BLaER1 treated with 17β-estradiol and CSF1 and Interleukin-3, amounts not matched to agents 10 nM and 100 nM (cell line): ENCODE results near the gene FBXO48.

ENCODE experiments used
- H3K27ac ChIP-seq, 11 experiments: shearing (Covaris generic); formaldehyde crosslinking; 2 replicates each; pipeline ENCODE4 v1.8.1; 2022
- H3K27me3 ChIP-seq, 11 experiments: shearing (Covaris generic); formaldehyde crosslinking; 2 replicates each; pipeline ENCODE4 v1.8.1; 2022
- H3K36me3 ChIP-seq, 11 experiments: shearing (Covaris generic); formaldehyde crosslinking; 2 replicates each; pipeline ENCODE4 v1.8.1; 2022
- H3K4me1 ChIP-seq, 10 experiments: shearing (Covaris generic); formaldehyde crosslinking; 2 replicates each; pipeline ENCODE4 v1.8.1; 2022
- H3K4me2 ChIP-seq, 11 experiments: shearing (Covaris generic); formaldehyde crosslinking; 2 replicates each; pipeline ENCODE4 v1.8.1; 2022
- H3K4me3 ChIP-seq, 10 experiments: shearing (Covaris generic); formaldehyde crosslinking; 2 replicates each; pipeline ENCODE4 v1.8.1; 2022
- H3K9ac ChIP-seq, 11 experiments: shearing (Covaris generic); formaldehyde crosslinking; 2 replicates each; pipeline ENCODE4 v1.8.1; 2022
- H3K9me3 ChIP-seq, 11 experiments: shearing (Covaris generic); formaldehyde crosslinking; replicated peaks in 1 of 11; 2 replicates each; pipeline ENCODE4 v1.8.1; 2022
- H4K20me1 ChIP-seq, 11 experiments: shearing (Covaris generic); formaldehyde crosslinking; 2 replicates each; pipeline ENCODE4 v1.8.1; 2022
- Cebpa-rat ChIP-seq, 11 experiments: shearing (Covaris generic); IDR thresholded peaks; 2 replicates each; pipeline ENCODE4 v1.8.1; 2022

FBXO48 gene

GRCh38 chr2:68466361-68466777 lies 725 bp downstream of the FBXO48 start:
- Histone ChIP-seq H4K20me1 (no peaks in the 10 kb centered on the region), H3K9me3 (no peaks in the 10 kb centered on the region), H3K4me2 (peak overlapping the region; percentile 81 to 98 (median 95)), H3K36me3 (no peaks in the 10 kb centered on the region; a peak in 1 of 22 replicates), H3K4me3 (peak overlapping the region; percentile 70 to 92 (median 86)), H3K4me1 (peaks cover 18 to 39% (median 22%) of the 10 kb centered on the region in 10 experiments), H3K27me3 (no peaks in the 10 kb centered on the region), H3K27ac (peak overlapping the region; percentile 37 to 93 (median 79); a peak in 20 of 22 replicates), H3K9ac (peak overlapping the region; percentile 78 to 95 (median 93))
- no peak; a peak in 1 of 22 replicates for TF ChIP-seq Cebpa-rat (IDR thresholded peaks at IDR 0.05)

DNA sequence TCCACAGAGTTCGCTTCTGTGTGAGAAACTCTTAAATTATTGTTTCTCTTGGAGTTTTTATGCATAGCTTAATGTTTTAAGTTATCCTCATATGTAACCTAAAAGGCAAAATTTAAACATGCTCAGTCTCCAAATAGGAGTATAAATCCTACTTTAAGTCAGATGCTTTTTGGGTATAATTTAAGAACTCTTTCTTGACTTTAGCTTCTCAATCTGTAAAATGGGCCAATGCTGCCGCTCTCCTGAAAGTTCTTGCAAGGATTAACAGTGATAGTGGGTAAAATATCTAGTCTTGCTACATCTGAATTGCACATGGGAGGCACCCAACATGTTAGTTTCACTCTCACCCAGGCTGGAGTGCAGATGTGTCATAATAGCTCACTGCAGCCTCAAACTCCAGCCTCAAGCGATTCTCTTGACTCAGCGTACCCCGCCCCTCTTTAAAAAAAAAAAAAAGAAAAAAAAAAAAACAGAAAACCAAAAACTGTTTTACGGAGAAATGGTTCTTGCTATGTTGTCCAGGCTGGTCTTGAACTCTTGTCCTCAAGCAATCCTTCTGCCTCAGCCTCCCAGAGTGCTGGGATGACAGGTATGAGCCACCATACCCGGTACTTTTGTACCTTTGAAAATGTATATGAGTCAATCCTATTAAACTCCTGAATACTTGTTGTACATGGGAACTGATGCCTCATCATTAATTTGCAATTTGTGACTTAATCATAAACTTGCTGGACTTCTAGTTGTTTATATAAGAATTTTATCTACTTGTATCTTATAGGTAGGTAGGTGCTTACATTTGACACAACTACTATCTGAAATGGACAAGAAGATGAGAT lies 1.8 kb downstream of the FBXO48 start:
- H3K4me3 ChIP-seq = no peak overlapping the region
- H3K9ac ChIP-seq = peak overlapping the region in 1 of 11 experiments; percentile 78; a peak in 3 of 22 replicates
- no peaks in the 10 kb centered on the region for H4K20me1 ChIP-seq
- no peaks in the 10 kb centered on the region; a peak in 1 of 22 replicates for H3K36me3 ChIP-seq
- H3K9me3 ChIP-seq = no peaks in the 10 kb centered on the region
- H3K4me2 ChIP-seq = peak overlapping the region in 10 of 11 experiments; percentile 81 to 97 (median 94); a peak in 17 of 22 replicates
- H3K27ac ChIP-seq = 0 out of 22 replicates have a peak overlapping the region, but pooled peaks of 1 of the 11 experiments have one; percentile 0
- H3K27me3 ChIP-seq = no peaks in the 10 kb centered on the region
- no peak for TF ChIP-seq Cebpa-rat (IDR thresholded peaks at IDR 0.05)
- peaks cover 18 to 39% (median 22%) of the 10 kb centered on the region in 10 experiments for H3K4me1 ChIP-seq

DNA sequence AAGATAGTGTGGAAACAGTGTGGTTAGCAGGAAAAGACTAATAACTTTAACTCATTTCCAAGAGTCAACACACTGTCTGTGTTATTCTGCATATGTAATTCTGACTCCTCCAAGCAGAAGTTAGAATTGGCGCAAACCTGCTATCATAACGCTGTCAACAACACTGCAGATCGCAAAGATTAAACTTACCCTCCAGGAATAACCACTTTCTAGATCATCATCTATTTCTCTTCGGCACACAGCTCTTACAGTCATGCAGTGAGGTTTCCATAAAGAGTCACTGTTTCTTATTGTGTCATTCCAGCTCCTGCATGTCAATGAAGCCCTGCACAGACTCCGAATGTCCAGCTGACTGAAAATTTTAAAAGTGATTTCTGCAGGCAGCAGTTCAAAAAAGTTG lies 2.4 kb downstream of the FBXO48 start:
- no peaks in the 10 kb centered on the region for H3K27me3 ChIP-seq
- H4K20me1 ChIP-seq = no peaks in the 10 kb centered on the region
- H3K27ac ChIP-seq = no peak overlapping the region
- no peak for TF ChIP-seq Cebpa-rat (IDR thresholded peaks at IDR 0.05)
- H3K9ac ChIP-seq = no peak overlapping the region; a peak in 1 of 22 replicates
- peaks cover 18 to 33% (median 22%) of the 10 kb centered on the region in 10 experiments for H3K4me1 ChIP-seq
- no peak overlapping the region for H3K4me3 ChIP-seq
- no peaks in the 10 kb centered on the region; a peak in 1 of 22 replicates for H3K36me3 ChIP-seq
- no peak overlapping the region for H3K4me2 ChIP-seq
- no peaks in the 10 kb centered on the region for H3K9me3 ChIP-seq

GRCh38 chr2:68463287-68463877 lies 3.7 kb downstream of the FBXO48 start:
- Histone ChIP-seq H3K9me3 (no peaks in the 10 kb centered on the region), H3K9ac (no peak overlapping the region), H3K27me3 (no peaks in the 10 kb centered on the region), H4K20me1 (no peaks in the 10 kb centered on the region), H3K4me1 (peaks cover 15 to 22% (median 17%) of the 10 kb centered on the region in 10 experiments), H3K36me3 (no peaks in the 10 kb centered on the region; a peak in 1 of 22 replicates), H3K4me2 (no peak overlapping the region), H3K27ac (no peak overlapping the region), H3K4me3 (no peak overlapping the region)
- no peak for TF ChIP-seq Cebpa-rat (IDR thresholded peaks at IDR 0.05)

GRCh38 chr2:68458981-68459380 lies 8.1 kb downstream of the FBXO48 start:
- no peaks in the 10 kb centered on the region for H3K27me3 ChIP-seq
- H3K9ac ChIP-seq = no peak overlapping the region
- H4K20me1 ChIP-seq = no peaks in the 10 kb centered on the region
- no peak overlapping the region for H3K27ac ChIP-seq
- no peak overlapping the region for H3K4me2 ChIP-seq
- no peaks in the 10 kb centered on the region for H3K9me3 ChIP-seq
- H3K4me3 ChIP-seq = no peak overlapping the region
- H3K36me3 ChIP-seq = no peaks in the 10 kb centered on the region
- TF ChIP-seq Cebpa-rat (IDR thresholded peaks at IDR 0.05) = no peak
- H3K4me1 ChIP-seq = no peaks in the 10 kb centered on the region

DNA sequence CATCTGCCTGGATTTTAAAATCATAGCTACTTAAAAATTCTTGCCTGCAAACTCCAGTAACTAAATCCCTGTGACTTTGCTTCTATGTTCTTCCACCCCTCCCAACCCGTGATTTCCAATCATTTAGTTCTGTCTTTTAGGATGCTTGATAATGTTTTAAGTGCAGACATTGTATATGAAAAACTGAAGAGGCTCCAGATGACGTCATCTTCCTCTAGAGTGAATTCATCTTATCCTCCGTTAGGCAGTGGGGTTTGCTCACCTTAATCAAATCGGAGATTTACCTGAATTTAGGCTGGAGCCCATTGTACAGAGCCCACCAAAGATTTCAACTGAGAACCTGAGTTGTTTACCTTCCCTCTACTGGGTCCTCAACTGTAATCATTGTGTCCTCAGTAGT lies 10.9 kb downstream of the FBXO48 start:
- H3K4me2 ChIP-seq = no peak overlapping the region
- H3K9ac ChIP-seq = no peak overlapping the region
- no peak overlapping the region for H3K4me3 ChIP-seq
- no peaks in the 10 kb centered on the region for H3K36me3 ChIP-seq
- H4K20me1 ChIP-seq = no peaks in the 10 kb centered on the region
- TF ChIP-seq Cebpa-rat (IDR thresholded peaks at IDR 0.05) = no peak
- H3K9me3 ChIP-seq = no peaks in the 10 kb centered on the region
- no peaks in the 10 kb centered on the region for H3K27me3 ChIP-seq
- H3K27ac ChIP-seq = no peak overlapping the region
- H3K4me1 ChIP-seq = peaks cover 0 to 5% (median 0%) of the 10 kb centered on the region in 10 experiments; a peak in 2 of 20 replicates

DNA sequence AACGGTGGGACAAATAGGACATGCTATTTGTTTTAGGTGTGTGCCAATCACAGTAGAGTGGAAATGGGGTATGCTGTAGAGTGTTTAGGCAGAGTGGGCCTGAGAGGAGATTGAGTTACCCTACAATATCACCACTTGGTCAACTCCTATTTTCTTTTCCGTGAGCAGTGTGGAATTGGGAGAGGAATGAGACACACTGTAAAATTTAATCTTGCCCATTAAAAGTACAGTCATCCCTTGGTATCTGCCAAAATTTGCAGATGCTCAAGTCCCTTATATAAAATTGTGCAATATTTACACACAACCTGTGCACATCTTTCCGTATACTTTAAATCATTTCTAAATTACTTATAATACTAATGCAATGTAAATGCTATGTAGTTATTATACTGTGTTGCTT lies 12.4 kb downstream of the FBXO48 start:
- Histone ChIP-seq H3K4me2 (no peak overlapping the region), H3K9ac (no peak overlapping the region)
- no peak for TF ChIP-seq Cebpa-rat (IDR thresholded peaks at IDR 0.05)

DNA sequence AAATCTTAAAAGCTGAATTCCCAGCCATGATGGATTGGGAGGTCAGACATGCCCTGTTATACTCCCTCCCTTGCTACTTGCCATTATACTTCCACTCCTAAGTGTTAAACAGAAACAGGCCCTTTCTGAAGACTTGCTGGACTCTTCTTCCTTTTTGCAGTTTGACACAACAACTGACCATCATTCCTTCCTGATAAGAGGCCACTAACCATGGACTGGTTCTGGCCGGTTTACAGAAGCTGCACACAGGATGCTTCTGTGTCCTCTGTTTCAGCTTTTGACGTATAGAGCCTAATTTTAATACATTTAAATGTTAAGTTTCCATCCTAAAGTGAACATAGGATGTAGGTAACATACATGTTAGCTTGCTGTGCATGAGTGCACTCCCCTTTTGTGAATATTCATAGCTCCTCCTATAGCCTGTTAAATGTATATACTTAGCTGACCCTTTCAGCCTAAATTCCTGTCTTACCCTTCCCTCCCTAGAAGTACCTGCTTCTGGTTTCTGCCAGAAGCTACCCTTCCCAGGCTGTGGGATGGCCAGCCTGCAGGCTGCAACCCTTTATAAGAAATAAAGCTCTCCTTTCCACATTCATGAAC lies 13.2 kb downstream of the FBXO48 start:
- TF ChIP-seq Cebpa-rat (IDR thresholded peaks at IDR 0.05) = no peak
- H3K4me3 ChIP-seq = no peak overlapping the region
- H3K4me2 ChIP-seq = no peak overlapping the region
- H3K9me3 ChIP-seq = peaks cover 2 to 5% (median 4%) of the 10 kb centered on the region in 11 experiments; a peak in 20 of 22 replicates
- no peaks in the 10 kb centered on the region for H4K20me1 ChIP-seq
- no peak overlapping the region for H3K9ac ChIP-seq
- peaks cover 0 to 5% (median 0%) of the 10 kb centered on the region in 10 experiments; a peak in 2 of 20 replicates for H3K4me1 ChIP-seq
- H3K27me3 ChIP-seq = no peaks in the 10 kb centered on the region
- no peaks in the 10 kb centered on the region for H3K36me3 ChIP-seq
- H3K27ac ChIP-seq = no peak overlapping the region

More for the DNA sequence above, 12.4 kb downstream of the FBXO48 start:
- Histone ChIP-seq H3K4me1 (peaks cover 0 to 5% (median 0%) of the 10 kb centered on the region in 10 experiments; a peak in 2 of 20 replicates), H3K27ac (no peak overlapping the region), H3K9me3 (no peaks in the 10 kb centered on the region), H3K27me3 (no peaks in the 10 kb centered on the region), H4K20me1 (no peaks in the 10 kb centered on the region), H3K36me3 (no peaks in the 10 kb centered on the region), H3K4me3 (no peak overlapping the region)
